ENCODE data around the gene CCDC80.
A peak's percentile ranks its signal among the peaks of the same experiment; 100 is the strongest.
"Not testable (repeated sequence)": the region's sequence is repeated elsewhere in the genome, so short reads cannot be mapped to it uniquely, and the experiment has no call there.

CCDC80 gene

GRCh38 chr3:112579232-112579631 is 61.7 kb downstream of the CCDC80 start:
- no peaks in the 10 kb centered on the region for H3K27me3 Mint-ChIP-seq
- peak overlapping the region; percentile 35 for H3K27ac Mint-ChIP-seq
- H3K9me3 Mint-ChIP-seq = no peaks in the 10 kb centered on the region
- peaks cover 14% of the 10 kb centered on the region for H3K4me1 Mint-ChIP-seq (ENCODE audit: low read depth)
- H3K4me3 Mint-ChIP-seq = no peak overlapping the region
- intact Hi-C loops (cut with micrococcal nuclease) = no loop called here
- H3K36me3 Mint-ChIP-seq (ENCODE audit: low read depth) = peaks cover 36% of the 10 kb centered on the region

DNA sequence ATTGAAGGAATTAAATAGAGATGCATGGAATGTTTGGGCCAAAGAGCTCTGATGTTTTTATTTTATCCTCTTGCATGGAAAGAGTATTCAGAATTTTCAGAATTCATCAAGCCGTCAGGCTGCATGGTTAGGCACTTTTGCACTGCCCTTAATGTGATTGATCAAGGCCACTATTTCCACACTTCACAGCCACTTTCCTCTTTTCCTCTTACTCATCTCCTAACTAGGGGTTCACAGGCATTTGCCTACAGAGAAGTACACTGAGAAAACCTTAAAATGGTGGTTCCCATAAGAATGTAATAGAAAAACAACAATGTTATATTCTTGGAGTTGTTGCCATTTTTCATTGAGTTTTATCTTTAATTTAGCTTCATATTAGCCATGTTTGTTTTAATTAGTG is 68.2 kb downstream of the CCDC80 start:
- intact Hi-C loops (cut with micrococcal nuclease) = loop anchor here (5.0 kb wide), 1 partner anchor 445 kb away; a partner anchor contains a TSS
- Mint-ChIP-seq H3K9me3 (no peaks in the 10 kb centered on the region), H3K4me3 (no peak overlapping the region), H3K4me1 (ENCODE audit: low read depth) (peaks cover 19% of the 10 kb centered on the region), H3K27ac (peak overlapping the region; percentile 57), H3K27me3 (no peaks in the 10 kb centered on the region), H3K36me3 (ENCODE audit: low read depth) (peaks cover 51% of the 10 kb centered on the region)

DNA sequence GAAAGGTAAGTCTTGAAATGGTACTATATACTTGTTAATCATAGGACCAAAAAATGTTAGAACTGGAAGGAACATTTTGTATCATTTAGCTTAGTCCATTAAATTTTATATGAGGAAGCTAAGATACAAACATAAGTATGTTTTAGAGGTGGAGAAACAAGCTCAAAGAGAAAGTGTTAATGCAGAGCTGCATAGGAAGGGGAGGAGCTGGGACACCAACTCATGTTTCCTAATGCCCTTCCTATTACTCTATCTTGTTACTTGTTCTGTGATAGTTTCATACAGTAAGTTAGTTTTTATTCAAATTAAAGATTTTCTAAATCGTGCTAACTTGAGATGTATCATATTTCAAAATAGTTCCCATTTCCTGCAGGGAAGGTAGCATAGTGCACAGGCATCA is 71.7 kb downstream of the CCDC80 start:
- no peaks in the 10 kb centered on the region for H3K9me3 Mint-ChIP-seq
- no peaks in the 10 kb centered on the region for H3K27me3 Mint-ChIP-seq
- H3K4me1 Mint-ChIP-seq (ENCODE audit: low read depth) = peaks cover 24% of the 10 kb centered on the region
- H3K36me3 Mint-ChIP-seq (ENCODE audit: low read depth) = peaks cover 73% of the 10 kb centered on the region
- intact Hi-C loops (cut with micrococcal nuclease) = no loop called here
- H3K4me3 Mint-ChIP-seq = no peak overlapping the region
- no peak overlapping the region for H3K27ac Mint-ChIP-seq

DNA sequence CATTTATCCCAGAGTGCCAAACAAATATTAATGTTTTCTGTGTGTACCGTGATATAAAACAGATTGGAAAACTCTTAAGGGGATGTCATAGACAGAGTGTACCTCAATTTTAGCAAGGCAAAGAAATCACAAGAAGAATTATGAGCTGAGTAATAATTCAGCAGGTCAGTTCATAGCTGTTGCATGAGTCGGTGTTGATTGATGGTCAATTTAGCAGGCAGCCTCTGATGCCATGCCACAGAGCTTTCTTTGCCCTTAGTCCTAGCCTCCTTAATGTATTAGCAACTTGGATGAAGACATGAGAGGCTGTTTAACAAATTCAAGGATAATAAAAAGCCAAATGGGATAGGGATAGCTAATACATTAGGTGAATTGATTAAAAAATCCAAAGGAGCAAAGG is 72.3 kb downstream of the CCDC80 start:
- H3K4me1 Mint-ChIP-seq (ENCODE audit: low read depth) = peaks cover 29% of the 10 kb centered on the region
- intact Hi-C loops (cut with micrococcal nuclease) = no loop called here
- no peaks in the 10 kb centered on the region for H3K27me3 Mint-ChIP-seq
- peaks cover 79% of the 10 kb centered on the region for H3K36me3 Mint-ChIP-seq (ENCODE audit: low read depth)
- no peaks in the 10 kb centered on the region for H3K9me3 Mint-ChIP-seq
- H3K4me3 Mint-ChIP-seq = no peak overlapping the region
- no peak overlapping the region for H3K27ac Mint-ChIP-seq

- peaks cover 21% of the 10 kb centered on the region for H3K4me1 Mint-ChIP-seq (ENCODE audit: low read depth)
- no peaks in the 10 kb centered on the region for H3K27me3 Mint-ChIP-seq
- no peaks in the 10 kb centered on the region for H3K9me3 Mint-ChIP-seq
- intact Hi-C loops (cut with micrococcal nuclease) = loop anchor here (5.0 kb wide), 1 partner anchor 247 kb away; no protein-coding TSS in a partner anchor
- no peak overlapping the region for H3K4me3 Mint-ChIP-seq
- H3K27ac Mint-ChIP-seq = no peak overlapping the region
- peaks cover 64% of the 10 kb centered on the region for H3K36me3 Mint-ChIP-seq (ENCODE audit: low read depth)
Measured at GRCh38 chr3:112564940-112565305, 76.0 kb downstream of the CCDC80 start.

DNA sequence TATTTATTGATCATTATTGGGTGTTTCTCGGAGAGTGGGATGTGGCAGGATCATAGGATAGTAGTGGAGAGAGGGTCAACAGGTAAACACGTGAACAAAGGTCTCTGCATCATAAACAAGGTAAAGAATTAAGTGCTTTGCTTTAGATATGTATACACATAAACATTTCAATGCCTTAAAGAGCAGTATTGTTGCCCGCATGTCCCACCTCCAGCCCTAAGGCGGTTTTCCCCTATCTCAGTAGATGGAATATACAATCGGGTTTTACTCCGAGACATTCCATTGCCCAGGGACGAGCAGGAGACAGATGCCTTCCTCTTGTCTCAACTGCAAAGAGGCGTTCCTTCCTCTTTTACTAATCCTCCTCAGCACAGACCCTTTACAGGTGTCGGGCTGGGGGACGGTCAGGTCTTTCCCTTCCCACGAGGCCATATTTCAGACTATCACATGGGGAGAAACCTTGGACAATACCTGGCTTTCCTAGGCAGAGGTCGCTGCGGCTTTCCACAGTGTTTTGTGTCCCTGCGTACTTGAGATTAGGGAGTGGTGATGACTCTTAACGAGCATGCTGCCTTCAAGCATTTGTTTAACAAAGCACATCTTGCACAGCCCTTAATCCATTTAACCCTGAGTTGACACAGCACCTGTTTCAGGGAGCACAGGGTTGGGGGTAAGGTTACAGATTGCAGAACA is 76.5 kb downstream of the CCDC80 start:
- Mint-ChIP-seq H3K36me3 (ENCODE audit: low read depth) (peaks cover 63% of the 10 kb centered on the region), H3K4me1 (ENCODE audit: low read depth) (peaks cover 25% of the 10 kb centered on the region)
- not testable (repeated sequence) for H3K9me3 Mint-ChIP-seq, H3K4me3 Mint-ChIP-seq, H3K27me3 Mint-ChIP-seq, H3K27ac Mint-ChIP-seq
- intact Hi-C loops (cut with micrococcal nuclease) = loop anchor here (5.0 kb wide), 1 partner anchor 248 kb away; no protein-coding TSS in a partner anchor

GRCh38 chr3:112561734-112562529 is 79.0 kb downstream of the CCDC80 start, which contains the start of the genes ATG3 and SLC35A5:
TSS of gene ATG3 (minus strand) at chr3:112561962. CDS start at chr3:112561528, 434 bp downstream.
TSS of gene SLC35A5 (plus strand) at chr3:112562045. CDS start at chr3:112563404, 1,359 bp downstream.
- H3K36me3 Mint-ChIP-seq (ENCODE audit: low read depth) = peaks cover 65% of the 10 kb centered on the region
- peaks cover 19% of the 10 kb centered on the region for H3K4me1 Mint-ChIP-seq (ENCODE audit: low read depth)
- intact Hi-C loops (cut with micrococcal nuclease) = loop anchor here (5.0 kb wide), 1 partner anchor 250 kb away; no protein-coding TSS in a partner anchor
- H3K9me3 Mint-ChIP-seq = no peaks in the 10 kb centered on the region
- peak within 1 kb of the TSS; percentile 96 for H3K27ac Mint-ChIP-seq
- H3K27me3 Mint-ChIP-seq = no peaks in the 10 kb centered on the region
- peak within 1 kb of the TSS; percentile 89 for H3K4me3 Mint-ChIP-seq

GRCh38 chr3:112561484-112561733 is 79.5 kb downstream of the CCDC80 start:
- peak overlapping the region; percentile 89 for H3K4me3 Mint-ChIP-seq
- H3K9me3 Mint-ChIP-seq = no peaks in the 10 kb centered on the region
- peaks cover 19% of the 10 kb centered on the region for H3K4me1 Mint-ChIP-seq (ENCODE audit: low read depth)
- peaks cover 62% of the 10 kb centered on the region for H3K36me3 Mint-ChIP-seq (ENCODE audit: low read depth)
- intact Hi-C loops (cut with micrococcal nuclease) = loop anchor here (5.0 kb wide), 1 partner anchor 251 kb away; no protein-coding TSS in a partner anchor
- H3K27ac Mint-ChIP-seq = peak overlapping the region; percentile 96
- no peaks in the 10 kb centered on the region for H3K27me3 Mint-ChIP-seq

DNA sequence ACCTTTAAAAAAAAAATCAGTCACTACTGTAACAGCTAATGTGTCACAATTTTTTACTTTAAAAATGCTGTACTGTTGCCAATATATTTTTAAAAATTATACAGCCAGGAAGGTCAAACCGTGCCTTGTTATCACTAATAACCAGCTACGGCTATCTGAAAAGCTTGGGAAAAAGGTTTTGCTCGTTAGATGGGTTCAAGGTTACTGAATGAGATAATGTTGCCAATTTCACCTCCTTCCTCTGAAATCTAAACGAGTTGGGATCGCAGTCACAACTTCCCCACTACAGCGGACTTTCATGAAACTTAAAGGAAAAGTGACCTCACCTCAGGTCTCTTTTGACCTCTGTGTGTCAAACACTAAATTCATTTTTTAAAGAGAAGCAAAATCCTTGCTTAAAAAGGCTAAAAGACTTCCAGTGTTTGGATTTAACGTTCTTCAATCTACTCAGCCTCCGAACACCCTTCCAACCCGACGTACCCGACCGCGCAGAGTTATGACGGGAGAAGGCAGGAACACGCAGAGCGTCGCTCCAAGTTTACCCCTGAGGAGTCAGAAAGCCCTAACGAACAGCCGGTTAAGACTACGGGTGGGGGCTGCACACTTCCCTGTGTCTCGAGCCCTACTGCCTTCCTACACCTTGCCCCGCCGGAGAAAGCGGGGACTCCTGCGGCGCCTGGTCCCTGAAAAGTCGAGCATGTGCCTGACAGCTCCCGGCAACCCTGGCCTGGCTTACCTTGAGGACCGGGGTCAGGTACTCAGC is 80.0 kb downstream of the CCDC80 start:
- Mint-ChIP-seq H3K27ac (peak overlapping the region; percentile 96), H3K9me3 (no peaks in the 10 kb centered on the region), H3K4me1 (ENCODE audit: low read depth) (peaks cover 21% of the 10 kb centered on the region), H3K36me3 (ENCODE audit: low read depth) (peaks cover 60% of the 10 kb centered on the region), H3K27me3 (no peaks in the 10 kb centered on the region), H3K4me3 (peak overlapping the region; percentile 89)
- intact Hi-C loops (cut with micrococcal nuclease) = loop anchor here (5.0 kb wide), 1 partner anchor 251 kb away; no protein-coding TSS in a partner anchor

- Mint-ChIP-seq H3K4me3 (peak overlapping the region; percentile 89), H3K27me3 (no peaks in the 10 kb centered on the region), H3K9me3 (no peaks in the 10 kb centered on the region), H3K4me1 (ENCODE audit: low read depth) (peaks cover 27% of the 10 kb centered on the region), H3K36me3 (ENCODE audit: low read depth) (peaks cover 57% of the 10 kb centered on the region), H3K27ac (peak overlapping the region; percentile 96)
- intact Hi-C loops (cut with micrococcal nuclease) = loop anchor here (5.0 kb wide), 1 partner anchor 252 kb away; no protein-coding TSS in a partner anchor
Measured at GRCh38 chr3:112560307-112560706, 80.6 kb downstream of the CCDC80 start.

GRCh38 chr3:112557976-112558375 is 83.0 kb downstream of the CCDC80 start:
- H3K36me3 Mint-ChIP-seq (ENCODE audit: low read depth) = peaks cover 46% of the 10 kb centered on the region
- H3K27me3 Mint-ChIP-seq = no peaks in the 10 kb centered on the region
- H3K27ac Mint-ChIP-seq = peak overlapping the region; percentile 68
- intact Hi-C loops (cut with micrococcal nuclease) = no loop called here
- H3K9me3 Mint-ChIP-seq = no peaks in the 10 kb centered on the region
- H3K4me3 Mint-ChIP-seq = peak overlapping the region; percentile 34
- peaks cover 33% of the 10 kb centered on the region for H3K4me1 Mint-ChIP-seq (ENCODE audit: low read depth)

GRCh38 chr3:112555535-112556170 is 85.3 kb downstream of the CCDC80 start:
- Mint-ChIP-seq H3K36me3 (ENCODE audit: low read depth) (peaks cover 38% of the 10 kb centered on the region), H3K27ac (peak overlapping the region; percentile 56), H3K27me3 (no peaks in the 10 kb centered on the region), H3K4me1 (ENCODE audit: low read depth) (peaks cover 51% of the 10 kb centered on the region), H3K9me3 (no peaks in the 10 kb centered on the region), H3K4me3 (peak overlapping the region; percentile 56)
- intact Hi-C loops (cut with micrococcal nuclease) = no loop called here

DNA sequence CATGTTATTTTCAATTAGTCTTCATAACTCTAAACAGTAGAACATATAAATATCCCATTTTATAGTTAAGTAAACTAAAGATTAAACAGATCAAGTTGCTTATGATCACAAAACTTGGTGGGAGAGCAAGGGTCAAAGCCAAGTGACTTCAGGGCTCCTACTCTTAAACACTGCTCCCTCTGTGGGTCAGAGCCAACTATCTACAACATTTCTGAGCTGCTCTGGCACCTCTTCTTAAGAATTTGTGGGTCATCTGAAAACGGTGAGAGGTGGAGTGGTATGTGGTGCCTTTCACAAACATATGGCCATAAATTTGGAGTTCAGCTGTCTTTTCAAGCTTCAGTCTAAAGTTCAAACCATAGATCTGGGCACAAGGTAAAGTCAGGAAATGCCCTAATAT is 90.1 kb downstream of the CCDC80 start:
- H3K9me3 Mint-ChIP-seq = no peaks in the 10 kb centered on the region
- H3K27me3 Mint-ChIP-seq = no peaks in the 10 kb centered on the region
- H3K4me3 Mint-ChIP-seq = no peak overlapping the region
- peaks cover 53% of the 10 kb centered on the region for H3K36me3 Mint-ChIP-seq (ENCODE audit: low read depth)
- peaks cover 41% of the 10 kb centered on the region for H3K4me1 Mint-ChIP-seq (ENCODE audit: low read depth)
- H3K27ac Mint-ChIP-seq = no peak overlapping the region
- intact Hi-C loops (cut with micrococcal nuclease) = no loop called here

All from dendritic cell treated with granulocyte-macrophage colony-stimulating factor and Interleukin-4, amounts not matched to agents 40 ng/mL and 50 ng/mL, for 4 days (primary cell).